Osteoblast (primary cell): ENCODE data around the gene GAN. TPM values are rescaled to one million over a fixed set of nuclear protein-coding genes. Genes with fewer than 3 reads are reported as not detected.
"Not testable (repeated sequence)": the region's sequence is repeated elsewhere in the genome, so short reads cannot be mapped to it uniquely, and the experiment has no call there.

ENCODE experiments used
- DNase-seq: peaks from one replicate; pipeline ENCODE4 v3.0.0; 2011; ENCODE audit warnings: low spot score, mixed read lengths; ENCODE audit not compliant: insufficient read length; ENCODE audit errors: missing footprints
- H2AFZ ChIP-seq: 2 replicates; pipeline ENCODE4 v1.6.0; 2011; ENCODE audit warnings: mild to moderate bottlenecking, low read length
- H3K27ac ChIP-seq: 2 replicates; pipeline ENCODE4 v1.5.1; 2011; ENCODE audit warnings: mild to moderate bottlenecking, low read depth, low read length, moderate library complexity
- H3K27me3 ChIP-seq: 2 replicates; pipeline ENCODE4 v1.6.0; 2012; ENCODE audit warnings: mild to moderate bottlenecking, control low read depth, inconsistent platforms, low read length, moderate library complexity; ENCODE audit not compliant: insufficient read depth
- H3K36me3 ChIP-seq: 2 replicates; pipeline ENCODE4 v1.5.1; 2011; ENCODE audit warnings: mild to moderate bottlenecking, low read length, control low read depth, moderate library complexity; ENCODE audit not compliant: insufficient read depth
- H3K4me1 ChIP-seq: 2 replicates; pipeline ENCODE4 v1.5.1; 2011; ENCODE audit warnings: mild to moderate bottlenecking, low read length, control low read depth, moderate library complexity; ENCODE audit not compliant: insufficient read depth
- H3K4me2 ChIP-seq: 2 replicates; pipeline ENCODE4 v1.6.0; 2011; ENCODE audit warnings: mild to moderate bottlenecking, low read length; ENCODE audit not compliant: insufficient read depth
- H3K4me3 ChIP-seq: fragments of 200-600 bp; sonication (generic); 3 replicates; pipeline ENCODE4 v1.5.1; 2012; ENCODE audit warnings: mild to moderate bottlenecking, low read length, inconsistent platforms; ENCODE audit not compliant: insufficient read depth
- H3K79me2 ChIP-seq: 2 replicates; pipeline ENCODE4 v1.6.0; 2012; ENCODE audit warnings: mild to moderate bottlenecking, low read length, control low read depth, inconsistent platforms; ENCODE audit not compliant: insufficient read depth
- H3K9me3 ChIP-seq: 2 replicates; pipeline ENCODE4 v1.5.1; 2011; ENCODE audit warnings: low read depth, low read length, control low read depth
- H4K20me1 ChIP-seq: 2 replicates; pipeline ENCODE4 v1.6.0; 2012; ENCODE audit warnings: mild to moderate bottlenecking, low read length, control low read depth; ENCODE audit not compliant: insufficient read depth
- total RNA-seq: library from RNA; depleted of rRNA; stranded (reverse); fragments of >200 nt; gene quantifications from 2 replicates; pipeline ENCODE4 v1.2.3, GENCODE V29; 2012
- TF ChIP-seq, protein P1 (sequence below): IDR thresholded peaks from 2 replicates; pipeline ENCODE4 v1.5.1; 2011; ENCODE audit warnings: mild to moderate bottlenecking, low read depth, low read length, moderate library complexity; ENCODE audit errors: extremely low read depth

The GAN gene
- total RNA-seq, 1 donor: 10.9 TPM

DNA sequence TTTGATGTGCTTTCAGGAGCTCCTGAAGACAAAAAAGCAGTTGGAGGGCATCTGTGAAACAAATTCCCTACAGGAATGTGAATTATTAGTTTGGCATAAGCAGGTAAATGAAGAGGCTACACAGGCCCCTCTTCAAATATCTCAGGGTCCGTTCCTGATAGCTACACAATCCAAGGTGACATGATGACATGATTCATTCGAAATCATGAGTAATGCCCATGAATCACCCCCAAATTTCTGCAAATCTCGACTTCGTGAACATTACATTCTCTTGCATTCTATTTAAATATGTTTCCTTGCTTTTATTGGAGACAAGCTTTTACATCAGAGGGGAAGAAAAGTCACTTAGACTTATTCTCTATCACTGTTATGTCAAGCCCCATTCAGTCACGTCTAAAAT lies 22.3 kb downstream of the GAN start:
- no peaks in the 10 kb centered on the region for H3K27me3 ChIP-seq
- H3K36me3 ChIP-seq: no peaks in the 10 kb centered on the region
- H4K20me1 ChIP-seq: peaks cover 18% of the 10 kb centered on the region
- peaks cover 4% of the 10 kb centered on the region for H3K4me1 ChIP-seq
- no peak overlapping the region for H3K4me2 ChIP-seq
- DNase-seq: no peak
- H3K79me2 ChIP-seq: peaks cover 15% of the 10 kb centered on the region
- H2AFZ ChIP-seq: no peak overlapping the region
- no peak overlapping the region for H3K4me3 ChIP-seq
- no peak overlapping the region for H3K27ac ChIP-seq
- TF ChIP-seq, protein P1, sequence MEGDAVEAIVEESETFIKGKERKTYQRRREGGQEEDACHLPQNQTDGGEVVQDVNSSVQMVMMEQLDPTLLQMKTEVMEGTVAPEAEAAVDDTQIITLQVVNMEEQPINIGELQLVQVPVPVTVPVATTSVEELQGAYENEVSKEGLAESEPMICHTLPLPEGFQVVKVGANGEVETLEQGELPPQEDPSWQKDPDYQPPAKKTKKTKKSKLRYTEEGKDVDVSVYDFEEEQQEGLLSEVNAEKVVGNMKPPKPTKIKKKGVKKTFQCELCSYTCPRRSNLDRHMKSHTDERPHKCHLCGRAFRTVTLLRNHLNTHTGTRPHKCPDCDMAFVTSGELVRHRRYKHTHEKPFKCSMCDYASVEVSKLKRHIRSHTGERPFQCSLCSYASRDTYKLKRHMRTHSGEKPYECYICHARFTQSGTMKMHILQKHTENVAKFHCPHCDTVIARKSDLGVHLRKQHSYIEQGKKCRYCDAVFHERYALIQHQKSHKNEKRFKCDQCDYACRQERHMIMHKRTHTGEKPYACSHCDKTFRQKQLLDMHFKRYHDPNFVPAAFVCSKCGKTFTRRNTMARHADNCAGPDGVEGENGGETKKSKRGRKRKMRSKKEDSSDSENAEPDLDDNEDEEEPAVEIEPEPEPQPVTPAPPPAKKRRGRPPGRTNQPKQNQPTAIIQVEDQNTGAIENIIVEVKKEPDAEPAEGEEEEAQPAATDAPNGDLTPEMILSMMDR: no peak
- H3K9me3 ChIP-seq: no peaks in the 10 kb centered on the region

DNA sequence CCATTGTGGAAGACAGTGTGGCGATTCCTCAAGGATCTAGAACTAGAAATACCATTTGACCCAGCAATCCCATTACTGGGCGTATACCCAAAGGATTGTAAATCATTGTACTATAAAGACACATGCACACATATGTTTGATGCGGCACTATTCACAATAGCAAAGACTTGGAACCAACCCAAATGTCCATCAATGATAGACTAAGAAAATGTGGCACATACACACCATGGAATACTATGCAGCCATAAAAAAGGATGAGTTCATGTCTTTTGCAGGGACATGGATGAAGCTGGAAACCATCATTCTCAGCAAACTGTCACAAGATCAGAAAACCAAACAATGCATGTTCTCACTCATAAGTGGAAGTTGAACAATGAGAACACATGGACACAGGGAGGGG lies 30.4 kb downstream of the GAN start:
- not testable (repeated sequence) for H3K36me3 ChIP-seq, H3K27me3 ChIP-seq, H3K4me2 ChIP-seq, H2AFZ ChIP-seq, H3K4me1 ChIP-seq, H3K79me2 ChIP-seq, H3K27ac ChIP-seq, H3K9me3 ChIP-seq, H3K4me3 ChIP-seq, H4K20me1 ChIP-seq, DNase-seq

DNA sequence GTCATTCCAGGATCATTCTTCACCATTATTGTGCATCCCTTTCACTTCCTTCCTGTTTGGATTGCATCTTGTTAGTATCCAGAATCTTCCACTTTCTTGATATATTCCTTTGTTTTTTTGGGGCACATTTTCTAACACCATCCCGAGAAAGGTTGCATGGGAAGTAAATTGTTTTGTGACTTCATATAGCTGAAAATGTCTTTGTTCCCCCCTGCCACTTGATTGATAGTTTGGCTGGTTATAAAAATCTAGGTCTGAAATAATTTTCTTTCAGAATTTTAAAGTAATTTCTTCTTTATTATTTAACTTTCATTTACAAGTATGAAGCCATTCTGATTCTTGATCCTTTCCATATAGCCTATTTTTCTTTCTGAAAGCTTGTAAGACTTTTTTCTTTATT lies 32.7 kb downstream of the GAN start:
- no peak overlapping the region for H2AFZ ChIP-seq
- no peaks in the 10 kb centered on the region for H3K4me1 ChIP-seq
- peaks cover 3% of the 10 kb centered on the region for H3K36me3 ChIP-seq
- TF ChIP-seq, protein P1: no peak
- H3K27ac ChIP-seq: no peak overlapping the region
- DNase-seq: no peak
- H3K27me3 ChIP-seq: no peaks in the 10 kb centered on the region
- no peak overlapping the region for H3K4me3 ChIP-seq
- H4K20me1 ChIP-seq: peaks cover 2% of the 10 kb centered on the region
- H3K4me2 ChIP-seq: no peak overlapping the region
- H3K79me2 ChIP-seq: peaks cover 8% of the 10 kb centered on the region
- H3K9me3 ChIP-seq: peaks cover 7% of the 10 kb centered on the region

DNA sequence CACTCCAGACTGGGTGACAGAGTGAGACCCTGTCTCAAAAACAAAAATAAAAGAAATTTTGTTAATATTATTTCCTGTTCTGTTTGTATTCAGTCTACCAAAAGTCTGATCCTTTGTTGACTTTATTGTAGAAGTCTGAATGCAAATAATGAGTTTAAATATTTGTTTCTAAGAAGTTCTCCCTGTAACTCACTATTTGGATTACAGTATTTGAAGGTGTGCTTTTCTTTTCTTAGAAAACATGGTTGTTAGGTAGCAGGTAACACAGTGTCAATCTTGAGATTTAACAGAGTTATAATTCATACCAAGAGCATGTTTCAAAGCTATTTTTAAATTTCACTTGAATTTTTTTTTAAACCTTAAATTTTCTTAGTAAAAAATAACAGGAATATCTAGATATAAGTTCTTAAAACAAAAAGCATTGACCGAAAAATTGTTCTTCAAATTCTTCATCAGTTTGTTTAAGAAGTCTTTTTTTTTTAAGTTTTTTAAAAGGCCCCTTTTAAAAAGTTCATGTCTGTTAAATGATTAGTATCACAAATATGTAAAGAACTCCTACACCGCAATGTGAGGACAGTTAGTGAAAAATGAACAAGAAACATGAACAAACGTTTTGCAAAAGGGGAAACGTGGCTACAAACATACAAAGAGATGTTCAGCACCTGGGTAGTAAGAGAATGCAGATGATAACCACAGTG lies 35.0 kb downstream of the GAN start:
- peaks cover 2% of the 10 kb centered on the region for H4K20me1 ChIP-seq
- no peak overlapping the region for H3K4me2 ChIP-seq
- peaks cover 3% of the 10 kb centered on the region for H3K36me3 ChIP-seq
- H3K27ac ChIP-seq: no peak overlapping the region
- H3K27me3 ChIP-seq: no peaks in the 10 kb centered on the region
- no peaks in the 10 kb centered on the region for H3K4me1 ChIP-seq
- TF ChIP-seq, protein P1: no peak
- H3K9me3 ChIP-seq: peaks cover 7% of the 10 kb centered on the region
- peaks cover 8% of the 10 kb centered on the region for H3K79me2 ChIP-seq
- no peak for DNase-seq
- H2AFZ ChIP-seq: no peak overlapping the region
- no peak overlapping the region for H3K4me3 ChIP-seq
